Mesothelial cell of epicardium (in vitro differentiated cells): Measurements from ENCODE around the gene RAPGEF4. TPM values are rescaled to one million over a fixed set of nuclear protein-coding genes. Genes with fewer than 3 reads are reported as not detected.

ENCODE experiments used
- DNase-seq, 2 experiments: peaks; one replicate each; pipeline ENCODE4 v3.0.0; 2021; ENCODE audit warnings: low spot score in 2 of 2; ENCODE audit not compliant: unreplicated experiment in 2 of 2
- H3K27ac Mint-ChIP-seq: 2 replicates; pipeline ENCODE4 v1.8.0; 2021; ENCODE audit warnings: mixed read lengths
- H3K27me3 Mint-ChIP-seq: 2 replicates; pipeline ENCODE4 v1.8.0; 2021; ENCODE audit warnings: low read depth, mixed read lengths
- H3K36me3 Mint-ChIP-seq: 2 replicates; pipeline ENCODE4 v1.8.0; 2021; ENCODE audit warnings: mixed read lengths
- H3K4me1 Mint-ChIP-seq: 2 replicates; pipeline ENCODE4 v1.8.0; 2021; ENCODE audit warnings: mixed read lengths
- H3K4me3 Mint-ChIP-seq: 2 replicates; pipeline ENCODE4 v1.8.0; 2021; ENCODE audit warnings: mild to moderate bottlenecking, moderate library complexity, mixed read lengths
- H3K9me3 Mint-ChIP-seq: 2 replicates; pipeline ENCODE4 v1.8.0; 2021; ENCODE audit warnings: mixed read lengths
- CTCF ChIP-seq: fragments of 200-600 bp; sonication (generic); IDR thresholded peaks from one replicate; pipeline ENCODE4 v1.5.0; 2021; ENCODE audit warnings: antibody characterized with exemption; ENCODE audit not compliant: unreplicated experiment
- total RNA-seq: library from RNA; stranded (reverse); gene quantifications from 3 replicates; pipeline ENCODE4 v1.2.1, GENCODE V29; 2021

The RAPGEF4 gene
- total RNA-seq, 1 donor from 2014 or later = 24.7 TPM

GRCh38 chr2:173101687-173102086, 366.0 kb downstream of the RAPGEF4 start:
- H3K27me3 Mint-ChIP-seq = no peaks in the 10 kb centered on the region
- DNase-seq = no peak
- peaks cover 5% of the 10 kb centered on the region for H3K36me3 Mint-ChIP-seq
- no peak overlapping the region for H3K4me3 Mint-ChIP-seq
- peaks cover 8% of the 10 kb centered on the region for H3K4me1 Mint-ChIP-seq
- no peaks in the 10 kb centered on the region for H3K9me3 Mint-ChIP-seq
- TF ChIP-seq CTCF = no peak
- H3K27ac Mint-ChIP-seq = no peak overlapping the region

Other genes with a start within 250 kb of the RAPGEF4 start
- gene PDK1, start 179.8 kb upstream of the RAPGEF4 start, total RNA-seq = 42.3 to 48.0 TPM (median 46.2 TPM) in 3 replicates